Effector CD8-positive, alpha-beta T cell (primary cell): ENCODE measurements around the gene C19orf12.
A peak's percentile ranks its signal among the peaks of the same experiment; 100 is the strongest.

Experiments
- DNase-seq: peaks from one replicate; lab custom pipeline; 2025; lab: John Stamatoyannopoulos, UW

The C19orf12 gene

DNA sequence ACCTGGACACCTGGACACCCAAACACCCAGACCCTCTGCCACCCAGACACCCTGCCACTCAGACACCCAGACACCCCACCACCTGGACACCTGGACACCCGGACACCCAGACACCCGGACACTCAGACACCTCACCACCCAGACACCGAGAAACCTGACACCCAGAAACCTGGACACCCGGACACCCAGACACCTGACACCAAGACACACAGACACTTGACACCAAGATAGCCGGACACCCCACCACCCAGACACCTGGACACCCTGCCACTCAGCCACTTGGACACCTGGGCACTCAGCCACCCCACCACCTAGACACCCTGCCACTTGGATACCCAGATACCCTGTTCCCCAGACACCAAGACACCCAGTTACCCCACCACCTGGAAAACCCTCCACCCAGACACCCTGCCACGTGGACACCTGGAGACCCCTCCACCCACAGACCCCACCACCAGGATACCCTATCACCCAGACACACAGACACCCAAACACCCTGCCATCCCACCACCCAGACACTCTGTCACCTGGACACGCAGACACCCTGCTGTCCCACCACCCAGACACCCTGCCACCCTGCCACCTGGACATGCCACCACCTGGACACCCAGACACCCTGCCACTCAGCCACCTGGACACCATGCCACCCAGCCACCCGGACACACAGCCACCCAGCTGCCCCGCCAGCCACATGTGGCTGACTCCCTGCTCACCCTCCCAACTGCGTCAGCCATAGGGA, 17.4 kb downstream of the C19orf12 start:
- DNase-seq, result no peak

- DNase-seq, result no peak
These were observed 18.6 kb downstream of the C19orf12 start for GRCh38 chr19:29696565-29696846.

DNA sequence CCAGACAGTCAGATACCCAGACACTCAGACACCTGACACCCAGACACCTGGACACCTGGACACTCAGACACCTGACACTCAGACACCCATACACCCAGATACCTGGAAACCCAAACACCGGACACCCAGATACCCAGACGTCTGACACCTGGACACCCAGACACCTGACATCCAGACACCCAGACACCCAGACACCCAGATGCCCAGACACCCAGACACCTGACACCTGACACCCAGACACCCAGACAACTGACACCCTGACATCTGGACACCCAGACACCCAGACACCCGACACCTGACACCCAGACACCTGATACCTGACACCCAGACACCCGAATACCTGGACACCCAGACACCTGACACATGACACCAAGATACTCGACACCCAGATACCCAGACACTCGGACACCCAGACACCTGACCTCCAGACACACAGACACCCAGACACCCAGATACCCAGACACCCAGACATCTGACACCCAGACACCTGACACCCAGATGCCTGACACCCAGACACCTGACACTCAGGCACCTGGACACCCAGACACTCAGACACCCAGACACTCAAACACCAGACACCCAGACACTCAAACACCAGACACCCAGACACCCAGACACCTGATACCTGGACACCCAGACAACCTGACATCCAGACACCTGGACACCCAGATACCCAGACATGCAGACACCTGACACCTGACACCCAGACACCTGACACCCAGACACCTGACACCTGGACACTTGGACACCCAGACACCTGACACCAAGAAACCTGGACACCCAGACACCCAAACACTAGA, 19.1 kb downstream of the C19orf12 start:
- DNase-seq, result no peak

- peak; percentile 67 for DNase-seq
These were observed 20.1 kb downstream of the C19orf12 start for GRCh38 chr19:29694669-29695627.

DNA sequence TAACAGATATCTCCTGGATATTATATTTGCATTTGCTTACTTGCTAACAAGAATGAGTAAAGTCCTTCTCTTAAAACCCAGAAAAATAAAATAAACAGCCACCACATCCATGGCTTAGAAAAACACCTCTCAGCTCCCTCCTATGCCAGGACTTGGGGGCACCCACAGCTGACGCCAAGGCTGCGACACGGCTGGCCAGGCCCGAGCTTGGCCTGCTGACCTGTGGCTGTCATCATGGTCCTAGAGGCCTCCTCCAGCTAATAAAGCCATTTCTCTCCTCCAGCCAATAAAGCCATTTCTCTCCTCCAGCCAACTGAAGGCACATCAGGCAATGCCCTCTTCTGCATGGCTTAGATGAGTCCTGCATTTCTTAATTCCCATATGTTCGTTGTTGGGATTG, 20.9 kb downstream of the C19orf12 start:
- no peak for DNase-seq

DNA sequence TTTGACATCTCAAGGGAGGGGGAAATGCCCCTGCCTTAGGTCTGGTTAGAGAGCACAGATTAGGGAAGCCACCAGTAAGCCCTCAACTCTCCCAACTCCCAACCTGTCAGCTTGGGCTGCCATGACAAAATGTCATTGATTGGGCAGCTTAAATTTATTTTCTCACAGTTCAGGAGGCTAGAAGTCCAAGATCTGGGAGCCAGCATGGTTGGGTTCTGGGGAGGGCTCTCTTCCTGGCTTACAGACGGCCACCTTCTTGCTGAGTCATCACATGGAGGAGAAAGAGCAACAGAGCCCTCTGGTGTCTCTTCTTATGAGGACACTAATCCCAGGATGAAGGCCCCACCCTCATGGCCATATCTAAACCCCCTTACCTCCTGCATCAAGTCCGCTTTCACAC, 24.2 kb downstream of the C19orf12 start:
- DNase-seq, result peak; percentile 15

DNA sequence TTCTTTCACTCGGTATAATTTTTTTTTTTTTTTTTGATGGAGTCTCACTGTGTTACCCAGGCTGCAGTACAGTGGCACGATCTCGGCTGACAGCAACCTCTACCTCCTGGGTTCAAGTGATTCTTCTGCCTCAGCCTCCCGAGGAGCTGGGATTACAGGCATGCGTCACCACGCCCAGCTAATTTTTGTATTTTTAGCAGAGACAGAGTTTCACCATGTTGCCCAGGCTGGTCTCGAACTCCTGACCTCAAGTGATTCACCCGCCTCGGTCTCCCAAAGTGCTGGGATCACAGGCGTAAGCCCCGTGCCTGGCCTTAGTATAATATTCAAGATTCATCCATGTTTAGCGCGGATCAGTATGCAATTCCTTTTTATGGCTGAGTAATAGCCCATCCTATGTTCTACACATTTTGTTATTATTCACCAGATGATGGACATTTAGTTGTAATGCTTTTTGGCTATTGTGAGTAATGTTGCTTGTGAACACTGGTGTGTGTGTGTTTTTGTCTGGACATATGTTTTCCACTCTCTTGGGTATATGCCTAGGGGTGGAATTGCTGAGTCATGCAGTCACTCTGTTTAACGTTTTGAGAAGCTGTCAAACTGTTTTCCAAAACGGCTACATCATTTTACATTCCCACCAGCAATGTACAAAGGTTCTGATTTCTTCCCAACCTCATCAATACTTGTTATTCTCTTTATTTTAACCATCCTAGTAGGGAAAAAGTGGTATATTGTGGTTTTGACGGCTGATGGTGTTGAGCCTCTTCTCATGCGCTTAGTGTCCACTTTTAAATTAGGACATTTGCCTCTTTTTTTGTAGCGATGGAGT, 26.9 kb downstream of the C19orf12 start:
- no peak for DNase-seq

GRCh38 chr19:29687244-29687896, 27.7 kb downstream of the C19orf12 start:
- no peak for DNase-seq

DNA sequence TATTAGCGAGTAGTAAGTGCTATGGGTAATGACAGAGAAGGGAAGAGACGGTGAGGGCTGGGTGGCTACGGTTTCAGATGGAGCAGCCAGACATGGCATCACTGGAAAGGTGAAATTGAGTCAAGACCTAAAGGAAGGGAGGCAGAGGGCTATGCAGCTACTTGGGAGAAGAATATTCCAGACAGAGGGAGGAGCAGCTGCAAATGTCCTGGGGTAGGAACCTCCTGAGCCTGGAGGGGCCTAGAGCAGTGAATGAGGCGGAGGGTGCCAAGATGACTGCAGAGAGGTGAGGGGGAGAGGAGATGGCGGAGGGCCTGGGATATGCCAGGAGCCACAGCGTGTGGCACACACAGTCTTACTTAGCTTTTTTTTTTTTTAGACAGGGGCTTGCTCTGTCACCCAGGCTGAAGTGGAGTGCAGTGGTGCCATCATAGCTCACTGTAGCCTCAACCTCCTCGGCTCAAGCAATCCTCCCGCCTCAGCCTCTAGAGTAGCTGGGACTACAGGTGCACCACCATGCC, 28.7 kb downstream of the C19orf12 start:
- DNase-seq, result no peak

GRCh38 chr19:29685326-29685725, 29.7 kb downstream of the C19orf12 start:
- no peak for DNase-seq

DNA sequence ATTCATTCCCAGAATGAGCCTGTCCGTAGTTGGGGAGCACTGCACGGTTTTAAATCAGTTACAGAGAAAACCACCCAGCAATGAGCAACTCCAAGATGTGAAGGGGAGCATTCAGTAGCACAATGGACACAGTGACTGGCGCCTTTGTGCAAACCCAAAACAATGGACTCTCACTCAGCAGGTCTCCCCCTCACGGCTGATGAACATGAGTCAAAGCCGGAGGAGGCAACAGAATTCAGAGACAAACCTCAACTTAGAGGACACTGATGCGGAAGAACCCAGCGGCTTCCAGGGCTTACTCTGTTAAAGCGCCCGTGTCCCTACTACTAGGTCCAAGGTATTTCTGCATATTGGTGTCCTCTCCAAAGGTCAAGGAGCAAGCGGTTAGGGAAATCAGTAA, 32.1 kb downstream of the C19orf12 start:
- DNase-seq, result no peak

DNA sequence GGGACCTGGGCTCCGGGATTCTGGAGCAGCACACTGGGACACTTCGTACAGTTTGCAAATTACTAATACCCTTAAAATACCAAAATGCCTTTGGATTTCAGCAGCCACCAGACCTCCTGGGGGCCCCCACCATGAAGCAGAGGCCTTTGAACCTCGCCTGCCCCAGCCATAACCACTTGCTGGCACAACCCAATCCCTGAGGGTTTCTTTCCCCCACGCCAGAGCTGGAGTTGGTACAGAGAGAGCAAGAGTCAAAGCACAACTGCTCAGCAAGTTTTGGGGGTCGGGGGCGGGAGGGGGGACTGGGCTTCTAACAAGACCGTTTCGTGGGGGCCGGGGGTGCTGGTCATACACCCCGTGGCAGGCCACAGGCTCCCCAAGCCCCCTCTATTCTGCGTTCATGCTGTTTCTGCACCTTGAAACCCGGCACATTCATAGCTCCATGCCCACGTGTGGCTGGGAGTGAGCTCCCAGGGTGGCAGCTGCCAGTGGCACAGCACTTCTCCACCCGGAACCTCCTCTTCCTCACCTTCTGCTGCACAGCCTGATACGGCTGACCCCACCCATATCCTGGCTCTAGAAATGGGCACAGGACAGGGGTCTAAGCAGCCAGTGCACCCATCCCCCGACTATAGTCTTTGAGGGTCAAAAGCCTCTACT, 32.7 kb downstream of the C19orf12 start:
- DNase-seq, result no peak

DNA sequence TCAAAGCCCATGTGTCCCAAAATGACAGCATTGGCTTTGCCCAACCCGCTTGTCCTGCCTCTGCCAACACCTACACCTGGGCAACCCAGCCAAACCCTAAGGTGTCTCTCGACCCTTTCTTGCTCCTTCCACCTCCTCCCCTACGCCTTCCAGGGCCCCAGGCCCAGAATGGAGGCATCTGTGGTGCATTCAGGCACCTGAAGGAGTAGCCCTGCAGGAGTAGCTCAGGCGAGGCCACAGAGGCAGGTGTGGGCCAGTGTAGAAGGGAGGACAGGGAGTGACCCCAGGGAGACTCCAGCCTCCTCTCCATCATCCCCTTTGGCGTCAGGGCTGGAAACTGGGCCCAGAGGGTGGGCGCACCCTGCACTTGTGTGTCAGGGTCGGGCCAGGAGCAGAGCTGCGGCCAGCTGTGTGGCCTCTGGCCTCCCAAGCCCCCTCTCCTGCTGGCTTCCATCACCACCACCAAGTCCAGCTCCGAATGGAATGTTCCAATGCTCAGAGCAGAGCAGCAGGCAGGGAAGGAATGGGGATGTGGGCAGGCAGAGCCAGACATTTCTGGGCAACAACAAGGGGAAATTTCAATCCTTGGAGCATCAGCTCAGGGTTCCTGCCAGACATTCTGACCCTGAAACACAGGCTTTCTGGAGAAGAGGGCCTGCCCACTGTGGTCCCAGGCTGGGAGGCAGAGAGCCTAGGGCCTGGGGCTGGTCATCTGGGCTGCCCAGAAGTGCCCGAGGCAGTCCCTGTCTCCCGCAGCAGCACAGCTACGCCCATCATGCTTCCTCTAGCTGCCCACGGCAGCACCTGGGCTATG, 33.4 kb downstream of the C19orf12 start:
- DNase-seq, result no peak

DNA sequence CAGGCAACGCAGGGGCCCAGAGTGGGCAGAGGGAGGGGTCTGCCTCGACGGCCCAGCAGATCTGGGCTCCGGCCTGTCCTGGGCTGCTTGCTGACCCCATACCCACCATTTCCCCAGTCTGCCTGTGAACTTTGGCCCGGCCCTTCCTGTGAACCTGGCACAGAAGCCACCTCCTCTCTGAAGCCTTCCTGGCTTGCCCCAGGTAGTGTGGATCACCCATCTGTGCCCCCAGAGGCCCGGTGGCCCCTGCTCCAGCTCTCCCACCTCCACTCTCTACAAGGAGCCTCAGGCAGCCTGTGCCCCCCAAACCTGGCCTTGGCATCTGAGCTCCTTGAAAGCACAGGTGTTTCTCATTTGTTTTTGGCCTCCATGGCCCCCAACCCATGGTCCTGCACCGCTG, 34.1 kb downstream of the C19orf12 start:
- DNase-seq, result no peak

GRCh38 chr19:29680447-29680846, 34.6 kb downstream of the C19orf12 start:
- DNase-seq, result peak; percentile 54

GRCh38 chr19:29679598-29680210, 35.4 kb downstream of the C19orf12 start:
- DNase-seq, result no peak

- DNase-seq, result no peak
These were observed 36.5 kb downstream of the C19orf12 start for GRCh38 chr19:29678484-29679106.
